Measurements from ENCODE around the gene SYNDIG1. TPM values are rescaled to one million over a fixed set of nuclear protein-coding genes. Genes with fewer than 3 reads are reported as not detected.
"Not testable (repeated sequence)": the region's sequence is repeated elsewhere in the genome, so short reads cannot be mapped to it uniquely, and the experiment has no call there.

Gene SYNDIG1
- polyA plus RNA-seq, 1 donor = 4.1 TPM

GRCh38 chr20:24493661-24494459, 24.4 kb downstream of the SYNDIG1 start:
- no peak for DNase-seq

- DNase-seq = no peak
These were observed 25.1 kb downstream of the SYNDIG1 start for GRCh38 chr20:24494460-24494920.

- DNase-seq = no peak
These were observed 25.8 kb downstream of the SYNDIG1 start for GRCh38 chr20:24495266-24495665.

- no peak for DNase-seq
These were observed 28.4 kb downstream of the SYNDIG1 start for GRCh38 chr20:24497851-24498250.

GRCh38 chr20:24498641-24499040, 29.2 kb downstream of the SYNDIG1 start:
- no peak for DNase-seq

- DNase-seq = no peak
These were observed 30.0 kb downstream of the SYNDIG1 start for GRCh38 chr20:24499472-24499871.

- no peak for DNase-seq
These were observed 32.5 kb downstream of the SYNDIG1 start for GRCh38 chr20:24501764-24502556.

- no peak for DNase-seq
These were observed 33.2 kb downstream of the SYNDIG1 start for GRCh38 chr20:24502661-24503060.

GRCh38 chr20:24503352-24503931, 34.0 kb downstream of the SYNDIG1 start:
- no peak for DNase-seq

- DNase-seq = no peak
These were observed 35.2 kb downstream of the SYNDIG1 start for GRCh38 chr20:24504331-24505285.

- no peak for DNase-seq
These were observed 36.7 kb downstream of the SYNDIG1 start for GRCh38 chr20:24506146-24506545.

- DNase-seq = no peak
These were observed 37.3 kb downstream of the SYNDIG1 start for GRCh38 chr20:24506696-24507095.

GRCh38 chr20:24507182-24507853, 37.9 kb downstream of the SYNDIG1 start:
- no peak for DNase-seq

GRCh38 chr20:24512441-24512840, 43.0 kb downstream of the SYNDIG1 start:
- DNase-seq = not testable (repeated sequence)

- no peak for DNase-seq
These were observed 49.1 kb downstream of the SYNDIG1 start for GRCh38 chr20:24518515-24518914.

GRCh38 chr20:24519476-24519875, 50.0 kb downstream of the SYNDIG1 start:
- DNase-seq = no peak

- DNase-seq = no peak
These were observed 51.6 kb downstream of the SYNDIG1 start for GRCh38 chr20:24521032-24521431.

- DNase-seq = no peak
These were observed 53.3 kb downstream of the SYNDIG1 start for GRCh38 chr20:24522452-24523330.

GRCh38 chr20:24523661-24524060, 54.2 kb downstream of the SYNDIG1 start:
- no peak for DNase-seq

- no peak for DNase-seq
These were observed 59.3 kb downstream of the SYNDIG1 start for GRCh38 chr20:24528583-24529368.
